Neural cell (in vitro differentiated cells): Measurements from ENCODE around the gene RRAS2.

Experiments used
- MXI1 ChIP-seq: fragments of 450-650 bp; conservative IDR thresholded peaks from 2 replicates; pipeline ENCODE4 v1.6.1; 2014; ENCODE audit warnings: antibody characterized with exemption, mild to moderate bottlenecking; ENCODE audit not compliant: poor library complexity, severe bottlenecking
- RAD21 ChIP-seq: fragments of 450-650 bp; conservative IDR thresholded peaks from 2 replicates; pipeline ENCODE4 v1.6.1; 2014; ENCODE audit warnings: antibody characterized with exemption, mild to moderate bottlenecking, moderate library complexity
- TAF1 ChIP-seq: IDR thresholded peaks from 2 replicates; pipeline ENCODE4 v1.6.1; 2012; ENCODE audit warnings: low read depth
- TF ChIP-seq, protein P1 (sequence below): fragments of 450-650 bp; IDR thresholded peaks from 2 replicates; pipeline ENCODE4 v1.5.1; 2014; ENCODE audit warnings: antibody characterized with exemption, mild to moderate bottlenecking, moderate library complexity; ENCODE audit not compliant: poor library complexity, severe bottlenecking

DNA sequence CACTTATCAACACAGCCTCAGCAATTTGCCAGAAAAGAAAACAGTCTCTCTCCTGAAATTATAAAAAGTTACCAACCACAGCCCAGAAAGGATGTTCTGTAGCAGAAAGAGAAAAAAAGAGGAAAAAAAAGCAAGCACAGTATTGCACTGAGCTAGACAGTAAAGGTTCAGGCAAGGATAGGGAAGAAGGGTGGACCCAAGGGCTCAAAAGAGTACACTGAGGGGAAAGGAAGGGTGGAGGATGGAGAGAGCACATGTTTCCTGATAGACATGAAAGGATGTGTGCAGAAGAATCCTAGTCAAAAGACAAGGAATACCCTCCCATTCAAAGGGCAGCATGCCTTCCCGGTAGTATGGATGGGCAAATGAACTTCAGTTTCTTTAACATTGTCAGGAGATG lies 59.1 kb downstream of the RRAS2 start:
- TF ChIP-seq RAD21, result no peak
- TF ChIP-seq MXI1, result no peak
- TF ChIP-seq TAF1, result no peak
- TF ChIP-seq, protein P1, sequence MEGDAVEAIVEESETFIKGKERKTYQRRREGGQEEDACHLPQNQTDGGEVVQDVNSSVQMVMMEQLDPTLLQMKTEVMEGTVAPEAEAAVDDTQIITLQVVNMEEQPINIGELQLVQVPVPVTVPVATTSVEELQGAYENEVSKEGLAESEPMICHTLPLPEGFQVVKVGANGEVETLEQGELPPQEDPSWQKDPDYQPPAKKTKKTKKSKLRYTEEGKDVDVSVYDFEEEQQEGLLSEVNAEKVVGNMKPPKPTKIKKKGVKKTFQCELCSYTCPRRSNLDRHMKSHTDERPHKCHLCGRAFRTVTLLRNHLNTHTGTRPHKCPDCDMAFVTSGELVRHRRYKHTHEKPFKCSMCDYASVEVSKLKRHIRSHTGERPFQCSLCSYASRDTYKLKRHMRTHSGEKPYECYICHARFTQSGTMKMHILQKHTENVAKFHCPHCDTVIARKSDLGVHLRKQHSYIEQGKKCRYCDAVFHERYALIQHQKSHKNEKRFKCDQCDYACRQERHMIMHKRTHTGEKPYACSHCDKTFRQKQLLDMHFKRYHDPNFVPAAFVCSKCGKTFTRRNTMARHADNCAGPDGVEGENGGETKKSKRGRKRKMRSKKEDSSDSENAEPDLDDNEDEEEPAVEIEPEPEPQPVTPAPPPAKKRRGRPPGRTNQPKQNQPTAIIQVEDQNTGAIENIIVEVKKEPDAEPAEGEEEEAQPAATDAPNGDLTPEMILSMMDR, result no peak
